Upper lobe of left lung (tissue), 6 donors: ENCODE results near the gene CLDN6. TPM values are rescaled to one million over a fixed set of nuclear protein-coding genes. Genes with fewer than 3 reads are reported as not detected.

Experiments used
- ATAC-seq, 2 donors: fragments of 200-7000 bp; cut with Tn5 transposase; one replicate each; pipeline ENCODE4 v1.9.1; 2022; ENCODE audit warnings: mild to moderate bottlenecking in 2 of 2, moderate library complexity in 2 of 2; ENCODE audit not compliant: low FRiP score in 2 of 2
- DNase-seq, 2 donors: peaks; one replicate each; pipeline ENCODE4 v3.0.0-alpha.2; 2019 to 2020
- H3K27ac ChIP-seq, 4 donors: fragments of 200-600 bp; sonication (generic); one replicate each; pipeline ENCODE4 v1.5.1; 2016 to 2019
- H3K27me3 ChIP-seq, 4 donors: fragments of 200-600 bp; sonication (generic); one replicate each; pipeline ENCODE4 v1.5.1; 2017 to 2019
- H3K36me3 ChIP-seq, 4 donors: fragments of 200-600 bp; sonication (generic); one replicate each; pipeline ENCODE4 v1.5.1; 2016 to 2019
- H3K4me1 ChIP-seq, 4 donors: fragments of 200-600 bp; sonication (generic); one replicate each; pipeline ENCODE4 v1.5.1; 2018 to 2019
- H3K4me3 ChIP-seq, 4 donors: fragments of 200-600 bp; sonication (generic); one replicate each; pipeline ENCODE4 v1.5.1; 2017 to 2019; ENCODE audit warnings: mild to moderate bottlenecking in 2 of 4, moderate library complexity in 1 of 4
- H3K9me3 ChIP-seq, 4 donors: fragments of 200-600 bp; sonication (generic); one replicate each; pipeline ENCODE4 v1.5.1; 2018 to 2019
- EP300 ChIP-seq, 4 donors: sonication (generic); formaldehyde crosslinking; IDR thresholded peaks; one replicate each; pipeline ENCODE4 v1.5.1; 2017; ENCODE audit warnings: antibody characterized with exemption in 4 of 4, control low read depth in 2 of 4
- POLR2A ChIP-seq, 4 donors: fragments of 450-650 bp; IDR thresholded peaks; one replicate each; pipeline ENCODE4 v1.5.1; 2016 to 2017; ENCODE audit warnings: antibody characterized with exemption in 4 of 4, mild to moderate bottlenecking in 2 of 4
- POLR2AphosphoS5 ChIP-seq, 2 donors: sonication (generic); formaldehyde crosslinking; IDR thresholded peaks; one replicate each; pipeline ENCODE4 v1.5.1; 2017; ENCODE audit warnings: antibody characterized with exemption in 2 of 2
- WGBS, 2 donors: methylation state at CpG; one replicate each; pipeline ENCODE4 v1.1.5; 2017 to 2018; 5-methylcytosine and 5-hydroxymethylcytosine counted together
- total RNA-seq, 6 donors: library from RNA; depleted of rRNA in 4 of 6; stranded (reverse); fragments of >200 nt in 4 of 6; gene quantifications; one replicate each; pipeline versions ENCODE4 v1.1.0 to v1.2.1, GENCODE V29; 2016 to 2021
- TF ChIP-seq, protein P1 (sequence below), 6 experiments: fragments of 450-650 bp in 4 of 6; fragments of 200-600 bp in 2 of 6; sonication (generic) in 2 of 6; IDR thresholded peaks; one replicate each; pipeline ENCODE4 v1.5.1; 2016 to 2019; ENCODE audit warnings: antibody characterized with exemption in 6 of 6
- donor health status: DM: no; HTN: no; CAD: no; lungs with moderate emphysema.
- donor health status: DM: no; HTN: yes; CAD: no; lungs with severe emphysema.

The CLDN6 gene
- total RNA-seq, 6 donors from 2014 or later, result 0.30 to 1.9 (median 0.72) TPM; not detected in 3

DNA sequence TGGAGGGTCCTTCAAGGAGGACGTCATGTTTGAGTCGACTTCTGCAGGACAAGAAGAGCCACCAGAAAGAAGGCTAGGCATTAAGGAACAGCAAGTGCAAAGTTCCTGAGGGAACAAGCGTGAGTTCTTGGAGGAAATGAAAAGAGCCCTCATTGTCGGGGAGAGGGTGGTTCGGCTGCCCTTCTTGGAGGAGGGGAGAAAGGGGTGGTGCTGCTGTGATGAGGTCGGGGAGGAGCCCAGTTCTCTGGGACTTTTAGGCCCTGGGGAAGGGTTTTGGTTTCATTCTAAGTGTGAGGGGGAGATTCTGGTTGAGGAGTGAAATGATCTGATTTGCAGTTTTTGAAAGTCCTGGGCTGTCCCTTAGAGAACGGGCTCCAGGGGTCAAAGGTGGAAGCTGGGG lies 14.6 kb upstream of the CLDN6 start:
- Histone ChIP-seq H3K27me3 (peaks cover 4 to 33% (median 27%) of the 10 kb centered on the region in 4 donors), H3K4me1 (peaks cover 17 to 48% (median 35%) of the 10 kb centered on the region in 4 donors), H3K4me3 (no peak overlapping the region), H3K9me3 (no peaks in the 10 kb centered on the region), H3K36me3 (peaks cover 0 to 3% (median 0%) of the 10 kb centered on the region in 4 donors), H3K27ac (no peak overlapping the region)
- no peak for DNase-seq
- WGBS, 2 donors, result 31 to 32% methylated on average over 7 of the region's 7 CpGs
- no peak for ATAC-seq
- TF ChIP-seq POLR2A (IDR thresholded peaks at IDR 0.05) (no peak), EP300 (IDR thresholded peaks at IDR 0.05) (no peak)
- TF ChIP-seq, protein P1, sequence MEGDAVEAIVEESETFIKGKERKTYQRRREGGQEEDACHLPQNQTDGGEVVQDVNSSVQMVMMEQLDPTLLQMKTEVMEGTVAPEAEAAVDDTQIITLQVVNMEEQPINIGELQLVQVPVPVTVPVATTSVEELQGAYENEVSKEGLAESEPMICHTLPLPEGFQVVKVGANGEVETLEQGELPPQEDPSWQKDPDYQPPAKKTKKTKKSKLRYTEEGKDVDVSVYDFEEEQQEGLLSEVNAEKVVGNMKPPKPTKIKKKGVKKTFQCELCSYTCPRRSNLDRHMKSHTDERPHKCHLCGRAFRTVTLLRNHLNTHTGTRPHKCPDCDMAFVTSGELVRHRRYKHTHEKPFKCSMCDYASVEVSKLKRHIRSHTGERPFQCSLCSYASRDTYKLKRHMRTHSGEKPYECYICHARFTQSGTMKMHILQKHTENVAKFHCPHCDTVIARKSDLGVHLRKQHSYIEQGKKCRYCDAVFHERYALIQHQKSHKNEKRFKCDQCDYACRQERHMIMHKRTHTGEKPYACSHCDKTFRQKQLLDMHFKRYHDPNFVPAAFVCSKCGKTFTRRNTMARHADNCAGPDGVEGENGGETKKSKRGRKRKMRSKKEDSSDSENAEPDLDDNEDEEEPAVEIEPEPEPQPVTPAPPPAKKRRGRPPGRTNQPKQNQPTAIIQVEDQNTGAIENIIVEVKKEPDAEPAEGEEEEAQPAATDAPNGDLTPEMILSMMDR (IDR thresholded peaks at IDR 0.05), result no peak

DNA sequence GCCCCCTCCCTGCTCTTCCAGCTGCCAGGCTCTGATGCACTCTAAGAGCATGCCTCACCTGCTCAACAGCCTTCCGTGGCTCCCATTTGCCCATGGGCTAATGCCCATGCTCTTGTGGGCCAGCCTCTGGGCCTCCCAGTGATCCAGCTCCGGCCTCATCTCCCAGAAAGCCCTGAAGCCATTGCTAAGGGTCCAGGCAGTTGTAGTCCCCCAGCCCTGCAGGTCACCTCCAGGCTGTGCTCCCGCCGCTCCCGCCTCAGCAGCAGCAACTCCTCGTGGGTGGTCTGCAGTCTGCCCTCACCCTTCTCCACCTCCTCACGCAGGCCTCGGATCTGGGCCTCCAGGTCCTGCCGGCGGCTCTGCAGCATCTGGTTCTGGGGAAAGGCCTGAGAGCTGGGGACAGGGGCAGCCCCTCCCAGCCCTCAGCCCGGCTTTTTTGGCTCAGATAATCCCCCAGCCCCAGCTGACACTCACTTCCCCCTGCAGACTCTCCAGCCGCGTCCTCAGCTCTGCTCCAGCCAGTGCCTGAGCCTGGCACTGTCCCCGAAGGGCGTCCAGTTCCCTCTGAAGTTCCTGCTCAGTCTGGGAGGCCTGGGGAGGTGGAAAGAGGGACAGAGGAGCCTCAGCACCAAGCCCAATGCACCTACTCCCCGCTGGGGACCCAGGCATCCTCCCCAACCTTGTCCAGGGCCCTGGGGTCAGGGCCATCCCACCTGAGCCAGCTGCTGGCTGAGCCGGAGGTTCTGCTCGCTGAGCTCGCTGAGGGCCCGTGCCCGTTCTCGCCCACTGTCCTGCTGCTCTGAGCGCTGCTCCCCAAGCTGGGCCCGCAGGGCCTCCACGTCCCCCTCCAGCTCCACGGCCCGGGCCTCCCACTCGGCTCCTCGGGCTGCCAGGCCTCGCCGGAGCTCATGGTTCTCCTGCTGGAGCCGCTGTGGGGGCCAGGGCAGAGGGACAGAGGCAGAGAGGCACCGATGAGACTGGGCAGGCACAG lies 12.5 kb upstream of the CLDN6 start:
- DNase-seq (peak in 1 of 2 donors; percentile 81), ATAC-seq (no peak)
- TF ChIP-seq, protein P1 (IDR thresholded peaks at IDR 0.05), result no peak
- TF ChIP-seq EP300 (IDR thresholded peaks at IDR 0.05) (no peak), POLR2AphosphoS5 (IDR thresholded peaks at IDR 0.05) (no peak), POLR2A (IDR thresholded peaks at IDR 0.05) (no peak)
- Histone ChIP-seq H3K36me3 (peaks cover 3 to 22% (median 18%) of the 10 kb centered on the region in 4 donors), H3K4me3 (no peak overlapping the region), H3K27ac (no peak overlapping the region), H3K27me3 (peaks cover 0 to 17% (median 14%) of the 10 kb centered on the region in 4 donors), H3K4me1 (peaks cover 10 to 32% (median 24%) of the 10 kb centered on the region in 4 donors), H3K9me3 (no peaks in the 10 kb centered on the region)
- 78 to 83% methylated on average over 23 to 33 of the region's 33 CpGs for WGBS, 2 donors

DNA sequence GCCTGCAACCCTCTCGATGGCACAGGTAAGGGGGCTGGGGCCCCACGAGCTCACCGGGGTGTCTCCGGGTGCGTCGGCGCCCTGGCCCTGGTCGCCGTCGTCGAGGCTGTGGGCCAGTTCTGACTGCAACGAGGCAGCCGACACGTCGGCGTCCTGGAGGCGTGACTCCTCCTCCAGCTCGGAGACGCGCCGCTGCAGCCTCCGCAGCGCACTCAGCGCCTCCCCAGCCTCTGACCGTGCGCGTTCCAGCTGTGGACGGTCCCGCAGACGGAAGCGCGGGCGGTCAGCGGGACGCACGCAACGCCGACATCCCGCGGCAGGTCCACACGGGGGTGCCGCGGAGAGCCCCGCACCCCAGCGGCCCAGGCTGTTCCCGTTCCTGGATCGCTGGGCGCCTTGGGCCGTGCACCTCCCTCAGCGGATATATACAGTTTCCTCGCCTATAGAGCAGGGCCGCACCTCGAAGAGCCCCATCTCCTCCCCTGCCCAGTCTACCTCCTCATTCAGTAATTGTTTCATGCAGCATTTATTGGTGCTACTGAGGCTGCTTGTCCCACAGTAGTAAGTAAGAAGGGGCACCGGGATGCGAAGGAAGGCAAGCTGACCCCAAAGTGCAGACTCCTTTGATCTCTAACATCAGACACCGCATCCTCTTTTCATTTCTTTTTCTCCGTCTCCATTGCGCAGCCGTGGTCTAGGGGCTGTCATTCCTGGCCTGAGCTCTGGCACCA lies 11.7 kb upstream of the CLDN6 start:
- peaks cover 0 to 15% (median 9%) of the 10 kb centered on the region in 4 donors for H3K27me3 ChIP-seq
- WGBS, 2 donors, result 23 to 28% methylated on average over 17 to 46 of the region's 59 CpGs
- peak in 1 of 2 donors; percentile 48 for ATAC-seq
- H3K4me3 ChIP-seq, result peak overlapping the region in 2 of 4 donors; percentile 6 to 22
- no peak overlapping the region for H3K27ac ChIP-seq
- TF ChIP-seq EP300 (IDR thresholded peaks at IDR 0.05), result no peak
- TF ChIP-seq, protein P1 (IDR thresholded peaks at IDR 0.05), result no peak
- no peak for TF ChIP-seq POLR2AphosphoS5 (IDR thresholded peaks at IDR 0.05)
- TF ChIP-seq POLR2A (IDR thresholded peaks at IDR 0.05), result no peak
- peaks cover 16 to 36% (median 26%) of the 10 kb centered on the region in 4 donors for H3K4me1 ChIP-seq
- no peaks in the 10 kb centered on the region for H3K9me3 ChIP-seq
- peak in 1 of 2 donors; percentile 88 for DNase-seq
- peaks cover 3 to 22% (median 18%) of the 10 kb centered on the region in 4 donors for H3K36me3 ChIP-seq

DNA sequence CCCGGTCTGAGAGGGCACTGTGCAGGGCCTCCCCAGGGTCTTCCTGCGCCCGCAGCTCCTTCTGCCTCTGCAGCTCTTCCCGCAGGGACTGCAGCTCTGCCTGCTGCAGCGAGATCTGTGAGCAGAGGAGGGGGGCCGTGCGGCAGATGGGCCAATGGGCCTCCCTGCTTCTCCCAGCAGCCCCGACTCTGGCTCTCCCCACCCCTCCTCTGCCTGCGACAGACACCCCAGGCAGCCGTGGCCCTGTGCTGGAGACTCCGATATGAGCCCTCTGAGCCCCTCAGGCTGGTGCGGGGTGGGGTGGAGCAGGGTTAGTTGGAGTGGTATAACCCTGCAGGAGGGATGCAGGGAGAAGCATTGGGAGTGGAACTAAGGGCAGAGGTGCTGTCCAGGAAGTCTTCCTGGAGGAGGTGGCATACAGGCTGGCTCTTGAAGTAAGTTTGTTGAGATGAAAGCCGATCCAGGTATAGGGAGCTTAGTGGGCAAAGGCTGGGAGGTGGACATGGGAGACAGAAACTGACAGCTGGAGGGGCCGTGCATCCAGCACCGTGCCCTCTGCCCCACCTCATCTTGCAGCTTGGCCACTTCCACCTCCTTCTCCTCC lies 10.8 kb upstream of the CLDN6 start:
- Histone ChIP-seq H3K4me3 (no peak overlapping the region), H3K27me3 (peaks cover 0 to 15% (median 9%) of the 10 kb centered on the region in 4 donors), H3K9me3 (no peaks in the 10 kb centered on the region), H3K27ac (no peak overlapping the region), H3K36me3 (peaks cover 3 to 22% (median 18%) of the 10 kb centered on the region in 4 donors), H3K4me1 (peaks cover 16 to 41% (median 31%) of the 10 kb centered on the region in 4 donors)
- ATAC-seq (no peak), DNase-seq (no peak)
- TF ChIP-seq EP300 (IDR thresholded peaks at IDR 0.05) (no peak), POLR2AphosphoS5 (IDR thresholded peaks at IDR 0.05) (no peak)
- TF ChIP-seq, protein P1 (IDR thresholded peaks at IDR 0.05), result no peak
- WGBS, 2 donors, result 51 to 52% methylated on average over 5 to 15 of the region's 15 CpGs
